GM21515 (cell line): Measurements from ENCODE around the gene BIN1.

Experiments used
- ATAC-seq: cut with Tn5 transposase; IDR thresholded peaks from one replicate; pipeline ENCODE4 v1.9.1; 2021; ENCODE audit not compliant: unreplicated experiment

BIN1 gene

GRCh38 chr2:127093648-127094210 lies 13.2 kb downstream of the BIN1 start:
- ATAC-seq, result no peak

GRCh38 chr2:127092901-127093516 lies 13.9 kb downstream of the BIN1 start:
- ATAC-seq, result no peak

GRCh38 chr2:127092306-127092705 lies 14.6 kb downstream of the BIN1 start:
- no peak for ATAC-seq

GRCh38 chr2:127091886-127092285 lies 15.1 kb downstream of the BIN1 start:
- ATAC-seq, result no peak

- ATAC-seq, result no peak
Observed at GRCh38 chr2:127091148-127091547, 15.8 kb downstream of the BIN1 start.

- no peak for ATAC-seq
Observed at GRCh38 chr2:127090281-127091120, 16.5 kb downstream of the BIN1 start.

GRCh38 chr2:127089478-127090235 lies 17.3 kb downstream of the BIN1 start:
- ATAC-seq, result no peak

GRCh38 chr2:127088706-127089105 lies 18.2 kb downstream of the BIN1 start:
- ATAC-seq, result no peak

- no peak for ATAC-seq
Observed at GRCh38 chr2:127087791-127088495, 19.0 kb downstream of the BIN1 start.

- peak; percentile 62 for ATAC-seq
Observed at GRCh38 chr2:127086990-127087790, 19.8 kb downstream of the BIN1 start.

- no peak for ATAC-seq
Observed at GRCh38 chr2:127085317-127085681, 21.7 kb downstream of the BIN1 start.

- no peak for ATAC-seq
Observed at GRCh38 chr2:127084611-127085316, 22.2 kb downstream of the BIN1 start.

GRCh38 chr2:127083819-127084503 lies 23.0 kb downstream of the BIN1 start:
- no peak for ATAC-seq

GRCh38 chr2:127082974-127083373 lies 24.0 kb downstream of the BIN1 start:
- no peak for ATAC-seq

GRCh38 chr2:127081826-127082633 lies 24.9 kb downstream of the BIN1 start:
- peak; percentile 46 for ATAC-seq

GRCh38 chr2:127080938-127081755 lies 25.8 kb downstream of the BIN1 start:
- ATAC-seq, result peak; percentile 40
